ENCODE data around the gene SOX10.

Gene SOX10

GRCh38 chr22:38016182-38017151 lies 32.1 kb upstream of the SOX10 start:
- DNase-seq = no peak

GRCh38 chr22:38014083-38014482 lies 29.7 kb upstream of the SOX10 start:
- no peak for DNase-seq

- DNase-seq = no peak
Observed at GRCh38 chr22:38012604-38013072, 28.3 kb upstream of the SOX10 start.

GRCh38 chr22:38009000-38009806 lies 24.8 kb upstream of the SOX10 start:
- DNase-seq = no peak

GRCh38 chr22:38007330-38007902 lies 23.1 kb upstream of the SOX10 start:
- no peak for DNase-seq

GRCh38 chr22:38006906-38007305 lies 22.6 kb upstream of the SOX10 start:
- DNase-seq = no peak

GRCh38 chr22:38005943-38006342 lies 21.6 kb upstream of the SOX10 start:
- DNase-seq = no peak

GRCh38 chr22:37999640-38000272 lies 15.4 kb upstream of the SOX10 start:
- DNase-seq = no peak

GRCh38 chr22:37999236-37999635 lies 14.9 kb upstream of the SOX10 start:
- DNase-seq = no peak

- DNase-seq = no peak
Observed at GRCh38 chr22:37998543-37998942, 14.2 kb upstream of the SOX10 start.

GRCh38 chr22:37996515-37997246 lies 12.3 kb upstream of the SOX10 start:
- DNase-seq = no peak

- DNase-seq = no peak
Observed at GRCh38 chr22:37996079-37996478, 11.7 kb upstream of the SOX10 start.

- no peak for DNase-seq
Observed at GRCh38 chr22:37995460-37995859, 11.1 kb upstream of the SOX10 start.

- no peak for DNase-seq
Observed at GRCh38 chr22:37994982-37995381, 10.6 kb upstream of the SOX10 start.

GRCh38 chr22:37994049-37994448 lies 9.7 kb upstream of the SOX10 start:
- DNase-seq = no peak

GRCh38 chr22:37991731-37992442 lies 7.5 kb upstream of the SOX10 start:
- no peak for DNase-seq

- DNase-seq = no peak
Observed at GRCh38 chr22:37990862-37991261, 6.5 kb upstream of the SOX10 start.

- DNase-seq = no peak
Observed at GRCh38 chr22:37990301-37990700, 5.9 kb upstream of the SOX10 start.

GRCh38 chr22:37989146-37990045 lies 5.0 kb upstream of the SOX10 start:
- DNase-seq = no peak

- DNase-seq = no peak
Observed at GRCh38 chr22:37986371-37986770, 2.0 kb upstream of the SOX10 start.

Data from NCI-H1417 treated with DMSO at 0.1 percent for 48 hours (cell line).